GM19023 (cell line): ENCODE results near the gene CD247.

Experiments
- ATAC-seq: cut with Tn5 transposase; IDR thresholded peaks from one replicate; pipeline ENCODE4 v1.9.1; 2021; ENCODE audit warnings: mild to moderate bottlenecking, moderate library complexity; ENCODE audit not compliant: unreplicated experiment

The CD247 gene

GRCh38 chr1:167512046-167512654 lies 6.2 kb downstream of the CD247 start:
- no peak for ATAC-seq

- ATAC-seq, result no peak
These were observed 6.8 kb downstream of the CD247 start for GRCh38 chr1:167511374-167511986.

- no peak for ATAC-seq
These were observed 7.4 kb downstream of the CD247 start for GRCh38 chr1:167510881-167511280.

- no peak for ATAC-seq
These were observed 8.1 kb downstream of the CD247 start for GRCh38 chr1:167510244-167510643.

GRCh38 chr1:167509587-167509986 lies 8.7 kb downstream of the CD247 start:
- no peak for ATAC-seq

- ATAC-seq, result no peak
These were observed 10.6 kb downstream of the CD247 start for GRCh38 chr1:167507719-167508118.

- ATAC-seq, result no peak
These were observed 13.9 kb downstream of the CD247 start for GRCh38 chr1:167504467-167504827.

GRCh38 chr1:167503626-167504466 lies 14.5 kb downstream of the CD247 start:
- ATAC-seq, result no peak

- ATAC-seq, result no peak
These were observed 15.4 kb downstream of the CD247 start for GRCh38 chr1:167502719-167503462.

GRCh38 chr1:167502192-167502551 lies 16.2 kb downstream of the CD247 start:
- no peak for ATAC-seq

GRCh38 chr1:167501515-167502191 lies 16.7 kb downstream of the CD247 start:
- no peak for ATAC-seq

- ATAC-seq, result no peak
These were observed 18.0 kb downstream of the CD247 start for GRCh38 chr1:167500283-167500860.

- peak; percentile 97 for ATAC-seq
These were observed 18.6 kb downstream of the CD247 start for GRCh38 chr1:167499664-167500101.

- no peak for ATAC-seq
These were observed 19.2 kb downstream of the CD247 start for GRCh38 chr1:167499106-167499505.

- ATAC-seq, result no peak
These were observed 21.3 kb downstream of the CD247 start for GRCh38 chr1:167496797-167497619.

- no peak for ATAC-seq
These were observed 25.0 kb downstream of the CD247 start for GRCh38 chr1:167493372-167493771.

GRCh38 chr1:167492481-167492910 lies 25.8 kb downstream of the CD247 start:
- no peak for ATAC-seq

- ATAC-seq, result no peak
These were observed 26.5 kb downstream of the CD247 start for GRCh38 chr1:167491586-167492461.

- ATAC-seq, result no peak
These were observed 27.6 kb downstream of the CD247 start for GRCh38 chr1:167490765-167491164.
